ENCODE measurements around the gene SORCS2.

DNA sequence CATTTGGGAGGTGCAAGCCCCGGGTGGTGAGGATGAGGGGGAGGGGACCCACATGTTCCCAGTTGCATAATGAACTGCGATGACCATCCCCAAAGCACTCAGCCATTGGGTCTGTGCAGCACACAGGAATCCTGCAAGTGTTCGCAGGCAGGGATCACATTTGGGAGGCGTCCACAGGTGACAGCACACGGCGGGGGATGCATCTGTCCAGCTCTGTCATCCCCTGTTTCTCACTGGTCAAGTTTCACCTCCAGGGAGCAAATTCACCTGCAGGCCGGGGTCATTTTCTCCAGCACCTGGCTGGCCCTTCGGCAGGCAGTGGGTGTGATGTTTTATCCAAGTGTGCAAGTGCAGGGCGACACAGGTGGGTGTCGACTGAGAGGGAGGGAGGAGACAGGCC is 33.3 kb upstream of the SORCS2 start:
- no peak for TF ChIP-seq CTCF (IDR thresholded peaks at IDR 0.05)
- TF ChIP-seq POLR2A (IDR thresholded peaks at IDR 0.05): no peak

All from right lobe of liver (tissue), 4 donors.